Mucosa of rectum (tissue), 2 donors: ENCODE data around the gene SHANK2.

Source experiments
- H3K27ac ChIP-seq, 2 donors: one replicate each; pipeline ENCODE4 v1.7.0; 2013; ENCODE audit warnings: inconsistent platforms in 2 of 2, low read depth in 2 of 2, low read length in 2 of 2
- H3K27me3 ChIP-seq, 2 donors: one replicate each; pipeline ENCODE4 v1.7.0; 2013; ENCODE audit warnings: low read length in 2 of 2; ENCODE audit not compliant: control insufficient read depth in 2 of 2, insufficient read depth in 2 of 2
- H3K36me3 ChIP-seq, 2 donors: one replicate each; pipeline ENCODE4 v1.7.0; 2013; ENCODE audit warnings: low read length in 2 of 2; ENCODE audit not compliant: control insufficient read depth in 2 of 2, insufficient read depth in 2 of 2
- H3K4me1 ChIP-seq, 2 donors: one replicate each; pipeline ENCODE4 v1.7.0; 2013; ENCODE audit warnings: low read length in 2 of 2, mild to moderate bottlenecking in 1 of 2; ENCODE audit not compliant: control insufficient read depth in 2 of 2, insufficient read depth in 2 of 2
- H3K4me3 ChIP-seq, 2 donors: one replicate each; pipeline ENCODE4 v1.7.0; 2013; ENCODE audit warnings: low read length in 2 of 2
- H3K9ac ChIP-seq, 2 donors: one replicate each; pipeline ENCODE4 v1.7.0; 2013; ENCODE audit warnings: low read length in 2 of 2, low read depth in 1 of 2, mild to moderate bottlenecking in 1 of 2
- H3K9me3 ChIP-seq, 2 donors: one replicate each; pipeline ENCODE4 v1.7.0; 2013; ENCODE audit warnings: low read length in 2 of 2; ENCODE audit not compliant: control insufficient read depth in 2 of 2
- donor health status: healthy.
- donor health status: Normal muscosa, but diverticular disease.

Gene SHANK2

DNA sequence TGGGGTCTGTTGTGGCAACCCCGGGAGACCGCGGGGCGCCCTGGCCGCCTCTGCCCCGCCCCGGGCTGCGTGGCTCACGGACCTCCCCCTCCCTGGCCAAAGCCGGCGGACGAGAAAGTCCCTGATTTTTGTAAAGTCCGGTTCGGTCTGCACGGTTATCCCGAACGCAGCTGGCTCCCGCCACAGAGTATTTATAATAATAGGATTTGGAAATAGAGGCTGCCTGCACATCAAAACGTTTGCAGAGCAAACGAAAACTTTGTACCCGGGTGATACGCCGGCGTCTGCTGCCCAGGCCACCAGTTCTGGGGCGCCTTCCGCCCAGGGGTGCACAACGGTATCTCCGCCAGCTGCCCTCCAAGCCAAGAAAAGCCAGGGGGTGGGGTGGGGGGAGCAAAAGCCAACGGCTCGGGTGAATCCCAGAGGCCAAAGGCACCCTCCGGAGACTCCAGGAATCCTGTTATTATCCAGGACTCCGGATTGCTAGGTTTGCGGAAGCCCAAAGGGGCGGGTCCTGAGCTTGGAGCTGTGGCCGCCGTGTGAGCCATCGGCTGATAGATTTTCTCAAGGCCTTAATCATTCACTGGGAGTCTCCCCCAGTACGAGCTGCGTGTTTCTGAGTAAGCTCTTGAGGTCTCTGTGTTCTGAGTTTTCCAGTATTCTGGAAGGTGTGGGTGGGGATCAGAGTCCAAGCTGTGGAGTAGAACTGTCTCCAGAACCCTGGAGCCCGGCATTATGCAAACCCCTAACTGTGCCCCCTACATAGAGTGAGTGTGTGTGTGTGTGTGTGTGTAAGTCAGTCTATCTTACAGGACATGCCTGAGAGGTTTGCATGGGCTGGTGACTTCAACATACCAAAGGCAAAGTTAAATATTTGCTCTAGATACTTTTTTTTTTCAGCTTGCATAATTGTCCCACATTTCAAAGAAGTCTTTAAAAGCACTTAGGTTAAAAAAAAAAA lies 673 bp upstream of the SHANK2 start:
- no peaks in the 10 kb centered on the region for H3K9me3 ChIP-seq
- H3K27me3 ChIP-seq: peaks cover 0 to 2% of the 10 kb centered on the region in 2 donors
- peak overlapping the region; percentile 68 to 79 for H3K4me3 ChIP-seq
- H3K9ac ChIP-seq: peak overlapping the region; percentile 41 to 45
- peak overlapping the region; percentile 76 to 77 for H3K27ac ChIP-seq
- H3K36me3 ChIP-seq: no peaks in the 10 kb centered on the region
- H3K4me1 ChIP-seq: peaks cover 4 to 11% of the 10 kb centered on the region in 2 donors

DNA sequence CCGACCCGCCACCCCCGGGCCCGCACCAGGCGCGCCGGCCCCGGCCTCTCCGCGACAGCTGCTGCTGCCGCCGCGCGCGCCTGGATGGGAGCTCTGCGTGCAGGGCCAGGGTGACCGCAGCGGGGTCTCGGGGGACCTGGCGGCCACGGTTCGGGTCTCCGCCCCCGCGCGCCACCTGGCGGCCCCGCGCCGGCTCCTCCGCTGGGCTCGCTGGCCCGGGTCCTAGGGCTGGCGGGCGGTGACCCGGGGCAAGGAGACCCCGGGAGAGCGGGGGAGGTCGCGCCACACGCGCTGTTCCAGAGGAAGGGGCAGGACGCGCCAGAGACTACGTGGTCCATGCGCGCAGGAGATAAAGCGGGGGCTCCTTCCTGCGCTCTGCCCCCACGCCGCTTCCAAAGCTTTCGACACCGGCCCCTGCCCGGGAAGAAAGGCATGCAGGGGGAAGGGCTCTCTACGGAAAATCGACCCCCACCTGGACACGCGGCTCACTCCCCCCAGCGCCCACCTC lies 562 bp downstream of the SHANK2 start:
- Histone ChIP-seq H3K4me1 (peaks cover 4 to 11% of the 10 kb centered on the region in 2 donors), H3K4me3 (peak overlapping the region; percentile 76 to 79), H3K27ac (peak overlapping the region; percentile 71 to 76), H3K9me3 (no peaks in the 10 kb centered on the region), H3K36me3 (no peaks in the 10 kb centered on the region), H3K27me3 (peaks cover 0 to 2% of the 10 kb centered on the region in 2 donors), H3K9ac (peak overlapping the region; percentile 70 to 90)

DNA sequence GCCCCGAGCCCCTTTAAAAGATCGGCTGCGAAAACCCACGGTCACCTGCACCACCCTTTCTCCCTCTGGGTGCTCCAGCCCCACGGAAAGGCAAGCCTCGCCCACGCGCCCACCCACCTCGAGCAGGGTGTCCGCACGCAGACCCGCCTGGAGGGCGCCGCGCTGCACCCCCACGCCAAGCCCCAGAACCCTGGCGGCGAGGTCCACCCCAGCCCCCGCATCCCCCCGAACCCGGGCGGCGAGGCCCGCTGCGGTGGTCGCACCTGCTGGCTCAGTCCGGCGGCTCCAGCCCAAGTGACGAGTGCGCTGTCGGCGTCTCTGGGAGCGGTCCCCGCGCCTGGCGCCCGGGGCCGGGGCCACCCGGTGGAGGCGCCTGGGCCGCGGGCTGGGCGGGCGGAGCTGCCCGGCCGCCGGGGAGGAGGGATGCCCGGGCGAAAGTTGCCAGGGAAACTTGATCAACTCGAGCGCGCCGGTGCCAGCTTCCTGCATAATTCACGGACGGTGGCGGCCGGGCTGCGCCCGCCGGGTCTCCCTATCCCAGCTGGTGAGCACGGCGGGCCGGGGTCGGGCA lies 1.1 kb downstream of the SHANK2 start:
- no peaks in the 10 kb centered on the region for H3K9me3 ChIP-seq
- peaks cover 4 to 11% of the 10 kb centered on the region in 2 donors for H3K4me1 ChIP-seq
- peak overlapping the region in 1 of 2 donors; percentile 90 for H3K9ac ChIP-seq
- no peak overlapping the region for H3K27ac ChIP-seq
- no peaks in the 10 kb centered on the region for H3K36me3 ChIP-seq
- H3K27me3 ChIP-seq: peaks cover 0 to 2% of the 10 kb centered on the region in 2 donors
- peak overlapping the region; percentile 52 to 79 for H3K4me3 ChIP-seq

DNA sequence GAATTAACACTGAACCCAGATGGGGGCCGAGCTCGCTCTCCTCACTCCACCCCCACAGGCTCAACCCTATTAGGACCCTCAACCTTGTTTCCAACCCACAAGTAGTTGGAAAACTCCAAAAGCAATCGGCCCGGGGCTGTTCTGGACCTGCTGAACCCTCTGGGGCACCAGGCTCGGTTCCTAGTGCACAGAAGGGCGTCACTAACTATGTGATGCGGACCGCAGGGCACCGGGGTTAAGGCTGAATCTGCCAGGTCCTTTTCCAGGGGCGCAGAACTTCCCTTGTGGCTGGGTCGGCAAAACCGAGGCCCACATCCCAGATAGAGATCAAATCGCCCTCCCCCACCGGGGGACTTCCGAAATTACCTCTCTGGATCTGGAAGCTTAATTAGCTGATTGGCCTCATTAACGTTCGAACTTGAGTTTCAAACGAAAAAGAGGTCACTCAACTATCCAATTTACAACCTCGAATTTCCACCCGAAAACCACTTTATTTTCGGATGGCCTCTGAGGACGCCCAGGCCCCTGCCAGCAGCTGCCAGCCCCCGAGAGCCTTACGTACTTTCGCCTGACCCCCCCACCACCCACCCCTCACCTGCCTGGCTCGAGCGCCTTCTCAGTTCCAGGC lies 1.7 kb downstream of the SHANK2 start:
- Histone ChIP-seq H3K4me3 (peak overlapping the region in 1 of 2 donors; percentile 79), H3K27ac (no peak overlapping the region), H3K9me3 (no peaks in the 10 kb centered on the region), H3K36me3 (no peaks in the 10 kb centered on the region), H3K9ac (peak overlapping the region in 1 of 2 donors; percentile 90), H3K4me1 (peaks cover 4 to 11% of the 10 kb centered on the region in 2 donors), H3K27me3 (peaks cover 0 to 2% of the 10 kb centered on the region in 2 donors)

DNA sequence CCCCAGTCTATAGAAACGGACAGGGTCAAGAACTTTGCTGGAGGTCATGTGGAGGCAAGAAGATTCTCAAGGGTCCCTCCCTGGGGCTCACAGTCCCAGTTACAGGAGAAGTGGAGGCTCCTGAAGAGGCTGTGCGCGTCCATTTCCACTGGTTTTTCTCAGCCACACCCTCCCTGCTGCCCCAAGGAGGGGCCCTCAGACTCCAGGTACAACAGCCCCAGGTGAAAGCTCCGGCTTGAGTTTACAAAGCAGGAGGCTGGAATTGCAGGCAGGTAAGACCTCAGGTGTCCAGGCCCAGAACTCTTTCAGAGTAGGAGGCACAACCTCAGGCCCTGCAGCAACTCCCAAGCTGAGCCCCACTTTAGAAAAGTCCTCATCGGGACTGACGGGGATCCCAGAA lies 3.1 kb downstream of the SHANK2 start:
- Histone ChIP-seq H3K4me3 (no peak overlapping the region), H3K4me1 (peaks cover 4 to 9% of the 10 kb centered on the region in 2 donors), H3K9me3 (no peaks in the 10 kb centered on the region), H3K9ac (no peak overlapping the region), H3K36me3 (no peaks in the 10 kb centered on the region), H3K27me3 (peaks cover 0 to 2% of the 10 kb centered on the region in 2 donors), H3K27ac (no peak overlapping the region)

DNA sequence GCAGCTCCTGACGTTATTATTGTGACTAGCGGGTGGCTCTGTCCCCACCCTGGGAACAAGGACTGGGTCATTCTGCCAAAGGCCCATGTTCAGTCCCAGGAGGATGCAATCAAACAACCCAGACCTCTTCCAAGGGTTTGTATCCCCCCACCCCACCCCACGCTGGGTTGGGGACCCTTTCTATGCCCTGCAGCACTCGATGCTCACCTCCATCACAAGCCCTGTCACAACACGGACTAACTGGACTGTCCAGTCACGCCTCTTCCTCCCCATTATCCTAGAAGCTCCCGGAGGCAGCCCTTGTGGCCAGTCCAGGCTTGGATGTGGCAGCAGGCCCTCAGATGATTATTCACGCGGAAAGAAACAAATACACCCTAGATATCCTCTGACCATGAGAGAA lies 3.7 kb downstream of the SHANK2 start:
- Histone ChIP-seq H3K9ac (no peak overlapping the region), H3K27ac (no peak overlapping the region), H3K4me3 (no peak overlapping the region), H3K4me1 (peaks cover 4 to 9% of the 10 kb centered on the region in 2 donors), H3K27me3 (peaks cover 0 to 2% of the 10 kb centered on the region in 2 donors), H3K9me3 (no peaks in the 10 kb centered on the region), H3K36me3 (no peaks in the 10 kb centered on the region)

DNA sequence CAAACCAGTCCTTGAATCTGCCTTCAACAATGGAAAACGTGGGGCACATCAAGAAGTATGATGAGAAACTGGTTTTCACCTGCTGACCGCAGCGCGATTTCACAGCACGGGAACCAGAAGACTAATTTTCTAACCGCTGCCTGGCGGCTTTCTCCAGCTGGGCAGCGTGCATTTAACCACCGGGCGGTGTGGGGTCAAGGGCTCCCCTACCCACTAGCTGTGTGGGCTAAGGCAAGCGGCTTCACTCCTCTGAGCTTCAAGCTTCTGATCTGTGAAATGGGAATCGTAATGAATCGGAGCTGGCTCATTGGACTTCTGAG lies 4.2 kb downstream of the SHANK2 start:
- Histone ChIP-seq H3K9ac (no peak overlapping the region), H3K27ac (no peak overlapping the region), H3K27me3 (peaks cover 0 to 2% of the 10 kb centered on the region in 2 donors), H3K36me3 (no peaks in the 10 kb centered on the region), H3K4me3 (no peak overlapping the region), H3K9me3 (no peaks in the 10 kb centered on the region), H3K4me1 (peaks cover 4 to 9% of the 10 kb centered on the region in 2 donors)

DNA sequence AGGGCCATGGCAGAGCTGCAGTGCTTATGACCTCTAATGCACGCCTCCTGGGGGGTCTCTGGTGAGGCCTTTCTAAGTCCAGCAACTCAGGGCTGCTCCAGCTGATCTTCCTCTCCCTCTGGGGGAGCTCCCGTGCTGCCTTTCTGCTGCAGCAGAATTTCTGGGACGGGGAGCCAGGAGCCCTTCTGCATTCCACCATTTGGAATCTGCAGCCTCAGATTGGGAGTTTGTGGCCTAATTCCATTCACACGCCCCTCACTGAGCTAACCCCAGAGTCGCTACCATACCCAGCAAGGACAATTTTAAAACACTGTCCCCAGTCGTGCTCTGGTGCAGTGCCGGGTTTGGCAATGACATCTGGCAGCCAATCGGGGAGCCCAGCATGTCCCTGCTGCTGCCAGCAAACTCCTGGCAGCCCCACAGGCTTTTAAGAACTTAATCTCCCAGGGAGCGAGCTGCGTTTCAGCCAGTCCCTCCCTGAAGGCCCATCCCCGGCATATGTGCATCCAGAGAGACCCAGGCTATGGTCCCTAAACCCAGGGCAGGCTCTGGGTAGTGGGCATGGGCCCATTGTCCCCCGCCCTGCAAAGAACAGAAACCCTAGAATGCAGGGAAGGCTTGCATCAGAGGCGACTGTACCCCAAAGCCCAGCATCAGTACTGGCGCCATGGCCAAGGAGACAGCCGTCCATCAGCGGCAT lies 4.7 kb downstream of the SHANK2 start:
- Histone ChIP-seq H3K9ac (no peak overlapping the region), H3K36me3 (no peaks in the 10 kb centered on the region), H3K27me3 (peaks cover 0 to 2% of the 10 kb centered on the region in 2 donors), H3K9me3 (no peaks in the 10 kb centered on the region), H3K27ac (no peak overlapping the region), H3K4me1 (peaks cover 4 to 9% of the 10 kb centered on the region in 2 donors), H3K4me3 (no peak overlapping the region)

DNA sequence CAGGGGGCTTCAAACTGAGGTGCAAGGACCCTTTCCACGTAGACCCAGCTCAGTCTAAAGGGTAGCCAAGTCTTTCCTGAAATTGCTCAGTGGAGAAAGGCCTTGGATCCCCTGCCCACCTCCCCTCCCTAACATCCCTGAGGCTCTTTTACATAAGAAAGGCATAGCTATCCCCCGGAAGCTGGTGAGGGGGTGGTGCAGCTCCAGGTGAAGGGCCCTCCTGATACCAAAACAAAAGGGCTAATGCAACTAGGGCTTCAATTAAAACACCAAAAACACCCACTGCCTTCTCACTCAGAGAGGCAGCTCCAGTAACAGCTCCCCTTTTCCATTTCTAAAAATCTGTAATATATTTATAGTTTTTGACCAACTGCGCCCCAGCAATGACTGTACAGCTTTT lies 5.8 kb downstream of the SHANK2 start:
- H3K4me1 ChIP-seq: peaks cover 4 to 6% of the 10 kb centered on the region in 2 donors
- H3K9me3 ChIP-seq: no peaks in the 10 kb centered on the region
- H3K4me3 ChIP-seq: no peak overlapping the region
- no peak overlapping the region for H3K9ac ChIP-seq
- peaks cover 0 to 2% of the 10 kb centered on the region in 2 donors for H3K27me3 ChIP-seq
- no peak overlapping the region for H3K27ac ChIP-seq
- H3K36me3 ChIP-seq: no peaks in the 10 kb centered on the region
